Neuronal stem cell (in vitro differentiated cells): ENCODE data around the gene TWNK.

Experiments used
- DNase-seq: peaks from one replicate; pipeline ENCODE4 v3.0.0-alpha.2; 2013; ENCODE audit warnings: low spot score
- H2AFZ ChIP-seq: one replicate; pipeline ENCODE4 v1.6.1; 2013; ENCODE audit warnings: mild to moderate bottlenecking, low read length, inconsistent platforms
- H2AK5ac ChIP-seq: 2 replicates; pipeline ENCODE4 v1.6.1; 2013; ENCODE audit warnings: low read depth, mild to moderate bottlenecking, inconsistent platforms, low read length, moderate library complexity, mixed read lengths
- H2BK120ac ChIP-seq: 2 replicates; pipeline ENCODE4 v1.6.1; 2013; ENCODE audit warnings: low read depth, mild to moderate bottlenecking, inconsistent platforms, low read length, moderate library complexity, mixed read lengths
- H2BK12ac ChIP-seq: one replicate; pipeline ENCODE4 v1.6.1; 2013; ENCODE audit warnings: low read length, inconsistent platforms
- H2BK15ac ChIP-seq: 2 replicates; pipeline ENCODE4 v1.6.1; 2013; ENCODE audit warnings: mild to moderate bottlenecking, low read length, inconsistent platforms, mixed read lengths
- H2BK5ac ChIP-seq: one replicate; pipeline ENCODE4 v1.6.1; 2013; ENCODE audit warnings: inconsistent platforms, mild to moderate bottlenecking, low read length, moderate library complexity
- H3K14ac ChIP-seq: one replicate; pipeline ENCODE4 v1.6.1; 2013; ENCODE audit warnings: low read length, inconsistent platforms
- H3K18ac ChIP-seq: 2 replicates; pipeline ENCODE4 v1.6.1; 2013; ENCODE audit warnings: low read length, inconsistent platforms
- H3K23ac ChIP-seq: 2 replicates; pipeline ENCODE4 v1.6.1; 2013; ENCODE audit warnings: low read depth, mild to moderate bottlenecking, mixed read lengths, low read length, inconsistent platforms; ENCODE audit not compliant: poor library complexity
- H3K27ac ChIP-seq: replicated peaks from 3 replicates; pipeline ENCODE4 v1.5.1; 2013; ENCODE audit warnings: low read length, inconsistent platforms
- H3K27me3 ChIP-seq, 3 experiments: 2 replicates each; pipeline ENCODE4 v1.6.1; 2013; ENCODE audit warnings: low read length in 3 of 3, mild to moderate bottlenecking in 2 of 3, inconsistent platforms in 1 of 3, low read depth in 1 of 3, mixed read lengths in 1 of 3, moderate library complexity in 1 of 3; ENCODE audit not compliant: control insufficient read depth in 3 of 3, insufficient read depth in 3 of 3
- H3K36me3 ChIP-seq, 2 donors: replicated peaks in 1 of 2; 2 replicates each; pipeline ENCODE4 v1.6.1; 2013; ENCODE audit warnings: low read length in 2 of 2; ENCODE audit not compliant: control insufficient read depth in 2 of 2, insufficient read depth in 2 of 2
- H3K4ac ChIP-seq: 2 replicates; pipeline ENCODE4 v1.6.1; 2013; ENCODE audit warnings: inconsistent platforms, mild to moderate bottlenecking, low read length, moderate library complexity
- H3K4me1 ChIP-seq, 2 donors: 1 replicate in 1 of 2; 2 replicates in 1 of 2; pipeline ENCODE4 v1.6.1; 2013; ENCODE audit warnings: low read length in 2 of 2, low read depth in 1 of 2; ENCODE audit not compliant: control insufficient read depth in 2 of 2, insufficient read depth in 1 of 2
- H3K4me2 ChIP-seq: one replicate; pipeline ENCODE4 v1.6.1; 2013; ENCODE audit warnings: mild to moderate bottlenecking, low read length, inconsistent platforms; ENCODE audit not compliant: insufficient read depth, poor library complexity, severe bottlenecking
- H3K4me3 ChIP-seq, 2 donors: 2 replicates each; pipeline ENCODE4 v1.5.1; 2013; ENCODE audit warnings: low read length in 2 of 2, mild to moderate bottlenecking in 2 of 2, inconsistent platforms in 1 of 2, moderate library complexity in 1 of 2
- H3K79me1 ChIP-seq: one replicate; pipeline ENCODE4 v1.6.1; 2013; ENCODE audit warnings: low read depth, mild to moderate bottlenecking, inconsistent platforms, low read length, moderate library complexity
- H3K9ac ChIP-seq: one replicate; pipeline ENCODE4 v1.6.1; 2013; ENCODE audit warnings: mild to moderate bottlenecking, low read depth, low read length, inconsistent platforms; ENCODE audit not compliant: poor library complexity
- H3K9me3 ChIP-seq, 2 donors: replicated peaks in 1 of 2; 2 replicates each; pipeline versions ENCODE3 to v1.6.1; 2013; ENCODE audit warnings: low read length in 2 of 2, mild to moderate bottlenecking in 2 of 2, inconsistent platforms in 1 of 2, low read depth in 1 of 2, mixed read lengths in 1 of 2, moderate library complexity in 1 of 2; ENCODE audit not compliant: control insufficient read depth in 2 of 2, insufficient read depth in 1 of 2
- H4K8ac ChIP-seq: one replicate; pipeline ENCODE4 v1.6.1; 2013; ENCODE audit warnings: low read depth, mild to moderate bottlenecking, inconsistent platforms, low read length, moderate library complexity
- H4K91ac ChIP-seq: one replicate; pipeline ENCODE4 v1.6.1; 2013; ENCODE audit warnings: low read length, low read depth, mild to moderate bottlenecking, inconsistent platforms; ENCODE audit not compliant: poor library complexity
- WGBS, 2 donors: extraction: QIAGEN DNeasy Blood & Tissue Kit; methylation state at CpG; one replicate each; pipeline ENCODE4 v1.1.7; 2013; ENCODE audit warnings: missing lambda C conversion rate in 2 of 2, mixed read lengths in 1 of 2; ENCODE audit not compliant: insufficient read length in 2 of 2, insufficient replicate concordance in 1 of 2; ENCODE audit errors: extremely low coverage in 2 of 2; 5-methylcytosine and 5-hydroxymethylcytosine counted together

The TWNK gene

GRCh38 chr10:101027106-101027720 lies 39.9 kb downstream of the TWNK start:
- Histone ChIP-seq H3K18ac (no peak overlapping the region), H4K91ac (no peak overlapping the region), H2BK12ac (no peak overlapping the region), H3K9ac (no peak overlapping the region), H2AFZ (no peak overlapping the region), H3K14ac (no peak overlapping the region), H3K27ac (no peak overlapping the region), H3K79me1 (no peaks in the 10 kb centered on the region), H2BK5ac (no peak overlapping the region), H3K36me3 (no peaks in the 10 kb centered on the region), H3K4me2 (no peak overlapping the region), H3K23ac (no peak overlapping the region), H2AK5ac (no peak overlapping the region), H3K27me3 (peaks cover 7 to 60% (median 25%) of the 10 kb centered on the region in 3 experiments), H3K9me3 (no peaks in the 10 kb centered on the region), H2BK120ac (no peak overlapping the region), H3K4me3 (no peak overlapping the region), H2BK15ac (no peak overlapping the region), H3K4me1 (peaks cover 25 to 26% of the 10 kb centered on the region in 2 donors), H4K8ac (no peak overlapping the region), H3K4ac (no peak overlapping the region)
- WGBS, 2 donors = no CpG with 5 or more reads among the region's 10 CpGs
- no peak for DNase-seq

GRCh38 chr10:101028446-101029337 lies 41.3 kb downstream of the TWNK start:
- no peaks in the 10 kb centered on the region for H3K9me3 ChIP-seq
- no peak for DNase-seq
- H3K4me3 ChIP-seq = peak overlapping the region in 1 of 2 donors; percentile 59
- H3K4me1 ChIP-seq = peaks cover 32 to 35% of the 10 kb centered on the region in 2 donors
- H3K79me1 ChIP-seq = no peaks in the 10 kb centered on the region
- H3K23ac ChIP-seq = no peak overlapping the region
- H3K9ac ChIP-seq = no peak overlapping the region
- H2BK12ac ChIP-seq = no peak overlapping the region
- H3K18ac ChIP-seq = no peak overlapping the region
- no CpG with 5 or more reads among the region's 7 CpGs for WGBS, 2 donors
- H4K8ac ChIP-seq = no peak overlapping the region
- no peak overlapping the region for H2BK5ac ChIP-seq
- no peak overlapping the region for H4K91ac ChIP-seq
- no peak overlapping the region for H3K27ac ChIP-seq
- H2AK5ac ChIP-seq = no peak overlapping the region
- H3K4me2 ChIP-seq = no peak overlapping the region
- H2BK15ac ChIP-seq = no peak overlapping the region
- no peak overlapping the region for H2AFZ ChIP-seq
- H3K36me3 ChIP-seq = no peaks in the 10 kb centered on the region
- H3K27me3 ChIP-seq = peaks cover 11 to 67% (median 36%) of the 10 kb centered on the region in 3 experiments
- H3K4ac ChIP-seq = no peak overlapping the region
- no peak overlapping the region for H3K14ac ChIP-seq
- no peak overlapping the region for H2BK120ac ChIP-seq

GRCh38 chr10:101029520-101030295 lies 42.4 kb downstream of the TWNK start:
- peaks cover 32 to 35% of the 10 kb centered on the region in 2 donors for H3K4me1 ChIP-seq
- H3K27ac ChIP-seq = no peak overlapping the region
- H3K9ac ChIP-seq = no peak overlapping the region
- H3K4ac ChIP-seq = no peak overlapping the region
- no peak overlapping the region for H3K4me2 ChIP-seq
- no peak overlapping the region for H2BK12ac ChIP-seq
- no peaks in the 10 kb centered on the region for H3K79me1 ChIP-seq
- H2BK15ac ChIP-seq = no peak overlapping the region
- H3K14ac ChIP-seq = no peak overlapping the region
- no peak for DNase-seq
- no peak overlapping the region for H4K91ac ChIP-seq
- H2BK5ac ChIP-seq = no peak overlapping the region
- peak overlapping the region; percentile 15 for H3K18ac ChIP-seq
- H3K27me3 ChIP-seq = peaks cover 11 to 63% (median 42%) of the 10 kb centered on the region in 3 experiments
- H2AK5ac ChIP-seq = peak overlapping the region; percentile 51
- WGBS, 2 donors = no CpG with 5 or more reads among the region's 27 CpGs
- H3K9me3 ChIP-seq = no peaks in the 10 kb centered on the region
- H3K4me3 ChIP-seq = peak overlapping the region in 1 of 2 donors; percentile 5
- H3K23ac ChIP-seq = no peak overlapping the region
- no peak overlapping the region for H2BK120ac ChIP-seq
- peak overlapping the region; percentile 8 for H2AFZ ChIP-seq
- H4K8ac ChIP-seq = no peak overlapping the region
- H3K36me3 ChIP-seq = no peaks in the 10 kb centered on the region
